ENCODE results near the gene MYO6. TPM values are rescaled to one million over a fixed set of nuclear protein-coding genes. Genes with fewer than 3 reads are reported as not detected.

MYO6 gene
- total and polyA plus RNA-seq, 2 of the 4 experiments (the other 2 are of a cell fraction): 6.1 to 6.8 TPM

GRCh38 chr6:75762063-75762462 is 13.0 kb downstream of the MYO6 start:
- H2BK120ac ChIP-seq (ENCODE audit: low read depth, low read length): no peak overlapping the region
- no peak overlapping the region for H3K14ac ChIP-seq (replicated peaks; ENCODE audit: low read depth, low read length)
- H3K9ac ChIP-seq (ENCODE audit: low read depth, low read length): no peak overlapping the region
- in situ Hi-C loops (cut with MboI; ENCODE audit: low sequenced_read_pairs) (no loop called here), intact Hi-C loops (cut with micrococcal nuclease) (no loop called here), dilution Hi-C loops (cut with HindIII; ENCODE audit: low sequenced_read_pairs, unreplicated experiment) (no loop called here)
- no peak overlapping the region for H3K23ac ChIP-seq (ENCODE audit: low read depth, low read length)
- H2AK9ac ChIP-seq (replicated peaks; ENCODE audit: low read depth, low read length, poor library complexity): no peak overlapping the region
- peaks cover 2% of the 10 kb centered on the region; the same call in 1 of the 2 replicates for H3K9me1 ChIP-seq (ENCODE audit: insufficient read depth, low read length)
- H3K4me2 ChIP-seq (ENCODE audit: low read depth, low read length): no peak overlapping the region
- no peaks in the 10 kb centered on the region for H3K27me3 ChIP-seq (ENCODE audit: control insufficient read depth, insufficient read depth, low read length)
- no peak overlapping the region for H4K5ac ChIP-seq (ENCODE audit: low read depth, low read length)
- H3K4me3 ChIP-seq (ENCODE audit: insufficient read depth, low read depth, low read length): no peak overlapping the region
- H2AK5ac ChIP-seq (ENCODE audit: low read depth, low read length): no peak overlapping the region
- H4K20me1 ChIP-seq (ENCODE audit: insufficient read depth, low read length): no peaks in the 10 kb centered on the region; the same call in 1 of the 2 replicates
- no peak overlapping the region for H4K8ac ChIP-seq (ENCODE audit: low read depth in 2 of 2, low read length in 2 of 2)
- no peaks in the 10 kb centered on the region for H3K9me3 ChIP-seq (ENCODE audit: control insufficient read depth, insufficient read depth, low read length)
- H3K27ac ChIP-seq (ENCODE audit: insufficient read depth, low read length): no peak overlapping the region
- WGBS, 2 experiments (ENCODE audit: extremely low coverage in 2 of 2, insufficient read length in 1 of 2): 90% methylated on average over 3 of the region's 8 CpGs; no CpG with 5 or more reads in 1 of the 2 experiments
- ATAC-seq (ENCODE audit: low read depth) (no peak), DNase-seq (no peak)
- H3K18ac ChIP-seq (ENCODE audit: low read depth, low read length): no peak overlapping the region
- H3K36me3 ChIP-seq (ENCODE audit: control insufficient read depth, insufficient read depth, low read length): no peaks in the 10 kb centered on the region
- H4K91ac ChIP-seq (ENCODE audit: insufficient read depth, low read depth, low read length): no peak overlapping the region
- TF ChIP-seq NFE2L2 (IDR thresholded peaks at IDR 0.05; ENCODE audit: low read depth, low read length) (no peak), MAFK (IDR thresholded peaks at IDR 0.05; ENCODE audit: low read depth, low read length) (no peak), FOS (IDR thresholded peaks at IDR 0.05; ENCODE audit: low read depth, low read length) (no peak), ELK1 (IDR thresholded peaks at IDR 0.05; ENCODE audit: borderline replicate concordance, low read depth, low read length) (no peak), SMC3 (IDR thresholded peaks at IDR 0.05; ENCODE audit: low read depth, low read length) (no peak), CHD1 (IDR thresholded peaks at IDR 0.05; ENCODE audit: low read depth, low read length) (no peak), CTCF (conservative IDR thresholded peaks at IDR 0.05; ENCODE audit: low read depth, low read length) (no peak), USF2 (IDR thresholded peaks at IDR 0.05; ENCODE audit: low read depth, low read length) (no peak), MAZ (IDR thresholded peaks at IDR 0.05; ENCODE audit: borderline replicate concordance, low read depth, low read length) (no peak), BHLHE40 (IDR thresholded peaks at IDR 0.05; ENCODE audit: low read depth, low read length) (no peak), RFX5 (IDR thresholded peaks at IDR 0.05; ENCODE audit: low read depth, low read length) (no peak), MXI1 (IDR thresholded peaks at IDR 0.05; ENCODE audit: borderline replicate concordance, low read depth, low read length) (no peak), RAD21 (IDR thresholded peaks at IDR 0.05; ENCODE audit: low read length) (no peak), RCOR1 (IDR thresholded peaks at IDR 0.05; ENCODE audit: insufficient replicate concordance, low read length) (no peak)
- H3K56ac ChIP-seq (ENCODE audit: extremely low read depth, insufficient read depth, low read length): no peak overlapping the region
- no peak overlapping the region for H2BK15ac ChIP-seq (ENCODE audit: low read depth, low read length)
- POLR2A ChIA-PET (ENCODE audit: unreplicated experiment): no interaction called here
- no peak overlapping the region for H2BK20ac ChIP-seq (ENCODE audit: low read depth, low read length)
- BruUV-seq (replicated peaks): no TSS peak
- no peak overlapping the region for H3K4ac ChIP-seq (ENCODE audit: low read depth, low read length)
- no peak overlapping the region for H2BK5ac ChIP-seq (ENCODE audit: low read depth, low read length, poor library complexity, severe bottlenecking)
- H3K4me1 ChIP-seq (ENCODE audit: control insufficient read depth, insufficient read depth, low read length): no peaks in the 10 kb centered on the region
- CTCF ChIA-PET: no interaction called here
- H2AFZ ChIP-seq (replicated peaks; ENCODE audit: low read length, poor library complexity): no peak overlapping the region
- H3K79me1 ChIP-seq (ENCODE audit: low read depth in 1 of 2, low read length in 2 of 2): peaks cover 11 to 27% of the 10 kb centered on the region in 2 experiments; a peak in 3 of 4 replicates

Measured in IMR-90 (cell line).